H1 (cell line): Measurements from ENCODE around the gene FES.

ENCODE experiments used
- ATF3 ChIP-seq: IDR thresholded peaks from 2 replicates; pipeline ENCODE4 v1.6.1; 2011; ENCODE audit warnings: low read depth, mild to moderate bottlenecking, low read length; ENCODE audit not compliant: insufficient read depth
- CTCF ChIP-seq, 3 experiments: IDR thresholded peaks; 1 replicate in 2 of 3; 2 replicates in 1 of 3; pipeline versions ENCODE4 v1.5.1 to v1.6.1; 2011; ENCODE audit warnings: low read length in 3 of 3, mild to moderate bottlenecking in 3 of 3, inconsistent platforms in 2 of 3, low read depth in 1 of 3, moderate library complexity in 1 of 3; ENCODE audit not compliant: insufficient read depth in 1 of 3; ENCODE audit errors: control extremely low read depth in 1 of 3
- GABPA ChIP-seq: IDR thresholded peaks from 2 replicates; pipeline ENCODE4 v1.6.1; 2011; ENCODE audit warnings: mild to moderate bottlenecking, low read length, moderate library complexity, borderline replicate concordance; ENCODE audit not compliant: insufficient read depth
- POLR2A ChIP-seq, 2 experiments: IDR thresholded peaks; 1 replicate in 1 of 2; 2 replicates in 1 of 2; pipeline ENCODE4 v1.6.1; 2011; ENCODE audit warnings: low read depth in 2 of 2, low read length in 2 of 2, mild to moderate bottlenecking in 2 of 2; ENCODE audit errors: control extremely low read depth in 1 of 2
- POLR2AphosphoS5 ChIP-seq: IDR thresholded peaks from 2 replicates; pipeline ENCODE4 v1.6.1; 2011; ENCODE audit warnings: low read depth, low read length

- TF ChIP-seq POLR2AphosphoS5 (no peak), CTCF (IDR thresholded peaks at IDR 0.05; ENCODE audit: control extremely low read depth in 1 of 3, insufficient read depth in 1 of 3, low read depth in 1 of 3, low read length in 3 of 3) (no peak), POLR2A (IDR thresholded peaks at IDR 0.05; ENCODE audit: control extremely low read depth in 1 of 2, low read depth in 2 of 2, low read length in 2 of 2) (no peak), ATF3 (no peak), GABPA (no peak)
These were observed 13.1 kb upstream of the FES start for GRCh38 chr15:90871139-90871715.
